Panc1 (cell line): ENCODE measurements around the gene FBLN1. TPM values are rescaled to one million over a fixed set of nuclear protein-coding genes. Genes with fewer than 3 reads are reported as not detected.
"Not testable (repeated sequence)": the region's sequence is repeated elsewhere in the genome, so short reads cannot be mapped to it uniquely, and the experiment has no call there.

Experiments
- ATAC-seq: fragments of 200-7000 bp; cut with Tn5 transposase; 2 replicates; pipeline ENCODE4 v1.9.1; 2020; ENCODE audit warnings: mild to moderate bottlenecking, moderate library complexity
- BruUV-seq: library from RNA; stranded (reverse); fragments of 400-500 nt; replicated peaks from 2 replicates; lab custom pipeline; 2021; lab: Mats Ljungman, UMichigan
- CTCF ChIA-PET: fragments of 300-600 bp; sonication (Branson Sonifier 250); formaldehyde crosslinking; loops from one replicate; lab custom pipeline; 2022; ENCODE audit warnings: antibody characterized with exemption; lab: Charles Lee
- POLR2A ChIA-PET: fragments of 300-600 bp; sonication (Branson Sonifier 250); formaldehyde crosslinking; loops from one replicate; lab custom pipeline; 2022; ENCODE audit warnings: antibody characterized with exemption; lab: Charles Lee
- DNase-seq: peaks from one replicate; pipeline ENCODE4 v3.0.0-alpha.2; 2010; ENCODE audit warnings: low read depth, low spot score
- H3K27ac ChIP-seq: 2 replicates; pipeline ENCODE4 v1.5.1; 2011; ENCODE audit warnings: mild to moderate bottlenecking, low read length, inconsistent platforms
- H3K27me3 ChIP-seq: fragments of 200-500 bp; sonication (Bioruptor generic); 2 replicates; pipeline ENCODE4 v1.6.0; 2014; ENCODE audit warnings: low read length, inconsistent platforms; ENCODE audit not compliant: control insufficient read depth, insufficient read depth
- H3K36me3 ChIP-seq: fragments of 200-500 bp; sonication (Bioruptor generic); 2 replicates; pipeline ENCODE4 v1.5.1; 2014; ENCODE audit warnings: inconsistent platforms, mild to moderate bottlenecking, low read length, moderate library complexity; ENCODE audit not compliant: control insufficient read depth, insufficient read depth
- H3K4me1 ChIP-seq: 2 replicates; pipeline ENCODE4 v1.5.1; 2011; ENCODE audit warnings: inconsistent platforms, mild to moderate bottlenecking, low read length, moderate library complexity; ENCODE audit not compliant: control insufficient read depth, insufficient read depth
- H3K4me3 ChIP-seq, 2 experiments: 2 replicates each; pipeline ENCODE4 v1.5.1; 2011 to 2012; ENCODE audit warnings: low read depth in 2 of 2, low read length in 2 of 2, mild to moderate bottlenecking in 2 of 2, inconsistent platforms in 1 of 2, moderate library complexity in 1 of 2
- H3K9me3 ChIP-seq: fragments of 200-500 bp; sonication (Bioruptor generic); 2 replicates; pipeline ENCODE4 v1.5.1; 2014; ENCODE audit warnings: low read depth, mild to moderate bottlenecking, inconsistent platforms, low read length, moderate library complexity; ENCODE audit not compliant: control insufficient read depth, insufficient read depth
- CTCF ChIP-seq: fragments of 450-650 bp; IDR thresholded peaks from 2 replicates; pipeline ENCODE4 v1.5.1; 2017; ENCODE audit warnings: mild to moderate bottlenecking
- POLR2AphosphoS5 ChIP-seq: IDR thresholded peaks from 2 replicates; pipeline ENCODE4 v1.6.1; 2012; ENCODE audit warnings: mild to moderate bottlenecking, low read depth, low read length, moderate library complexity
- REST ChIP-seq, 2 experiments: IDR thresholded peaks; 2 replicates each; pipeline ENCODE4 v1.6.1; 2011 to 2012; ENCODE audit warnings: low read depth in 2 of 2, control low read depth in 1 of 2, low read length in 1 of 2, mild to moderate bottlenecking in 1 of 2, moderate library complexity in 1 of 2; ENCODE audit not compliant: insufficient read depth in 1 of 2
- SIN3A ChIP-seq: IDR thresholded peaks from 2 replicates; pipeline ENCODE4 v1.6.1; 2012; ENCODE audit warnings: low read depth, mild to moderate bottlenecking, low read length, moderate library complexity, borderline replicate concordance; ENCODE audit not compliant: insufficient read depth
- TCF7L2 ChIP-seq: IDR thresholded peaks from 2 replicates; pipeline ENCODE4 v1.6.1; 2011; ENCODE audit warnings: mild to moderate bottlenecking, low read depth, low read length, inconsistent platforms
- in situ Hi-C: cut with HindIII; loops from 2 replicates; pipeline ENCODE4 v1.10.0; 2016; ENCODE audit warnings: low sequenced_read_pairs, low pct_unique_long_range_greater_than_20kb
- intact Hi-C: fragments of 100-400 bp; cut with micrococcal nuclease; formaldehyde crosslinking; loops from one replicate; pipeline ENCODE4 v1.10.0; 2022; ENCODE audit not compliant: unreplicated experiment
- total RNA-seq: library from RNA; stranded (reverse); gene quantifications from one replicate; pipeline ENCODE4 v1.2.1, GENCODE V29; 2021; ENCODE audit not compliant: unreplicated experiment

Gene FBLN1
- total RNA-seq, 1 experiment from 2014 or later = 143 TPM

GRCh38 chr22:45590262-45590661 is 87.6 kb downstream of the FBLN1 start:
- intact Hi-C loops (no loop called here), in situ Hi-C loops (no loop called here)
- H3K4me3 ChIP-seq = no peak overlapping the region
- no peaks in the 10 kb centered on the region for H3K4me1 ChIP-seq
- no peaks in the 10 kb centered on the region for H3K36me3 ChIP-seq
- no peaks in the 10 kb centered on the region for H3K9me3 ChIP-seq
- ChIA-PET POLR2A (interaction anchor here (0.5 kb wide), 1 partner anchor 13 kb away, joined by 6 read pairs; no protein-coding TSS in a partner anchor), CTCF (no interaction called here)
- no TSS peak for BruUV-seq
- TF ChIP-seq SIN3A = no peak
- no peak for TF ChIP-seq REST (IDR thresholded peaks at IDR 0.05; ENCODE audit: insufficient read depth in 1 of 2, low read depth in 2 of 2, low read length in 1 of 2)
- no peak for TF ChIP-seq POLR2AphosphoS5
- no peak for TF ChIP-seq CTCF
- no peak for TF ChIP-seq TCF7L2
- no peak overlapping the region for H3K27ac ChIP-seq
- H3K27me3 ChIP-seq = no peaks in the 10 kb centered on the region
- no peak for DNase-seq
- no peak for ATAC-seq

GRCh38 chr22:45591633-45592213 is 89.0 kb downstream of the FBLN1 start:
- DNase-seq, H3K27me3 ChIP-seq, POLR2A ChIA-PET, ATAC-seq, BruUV-seq, H3K9me3 ChIP-seq, H3K27ac ChIP-seq, H3K4me1 ChIP-seq, H3K36me3 ChIP-seq, in situ Hi-C loops, intact Hi-C loops, H3K4me3 ChIP-seq: not testable (repeated sequence)
- CTCF ChIA-PET = interaction anchor here (0.5 kb wide), 1 partner anchor 676 kb away, joined by 6 read pairs; the partner anchor contains the start of gene TTC38

- in situ Hi-C loops (no loop called here), intact Hi-C loops (no loop called here)
- BruUV-seq = no TSS peak
- ChIA-PET CTCF (no interaction called here), POLR2A (no interaction called here)
- Histone ChIP-seq H3K9me3 (no peaks in the 10 kb centered on the region), H3K27ac (no peak overlapping the region), H3K36me3 (no peaks in the 10 kb centered on the region), H3K4me3 (no peak overlapping the region), H3K27me3 (no peaks in the 10 kb centered on the region), H3K4me1 (no peaks in the 10 kb centered on the region)
- no peak for ATAC-seq
- TF ChIP-seq POLR2AphosphoS5 (no peak), REST (IDR thresholded peaks at IDR 0.05; ENCODE audit: insufficient read depth in 1 of 2, low read depth in 2 of 2, low read length in 1 of 2) (no peak), CTCF (no peak), SIN3A (no peak), TCF7L2 (no peak)
- no peak for DNase-seq
Observed at GRCh38 chr22:45594123-45594941, 91.6 kb downstream of the FBLN1 start.
